Measurements from ENCODE around the gene ARMC10. TPM values are rescaled to one million over a fixed set of nuclear protein-coding genes. Genes with fewer than 3 reads are reported as not detected.
"Not testable (repeated sequence)": the region's sequence is repeated elsewhere in the genome, so short reads cannot be mapped to it uniquely, and the experiment has no call there.

ARMC10 gene
- total RNA-seq, 2 experiments from 2014 or later = 49.7 to 53.3 TPM

DNA sequence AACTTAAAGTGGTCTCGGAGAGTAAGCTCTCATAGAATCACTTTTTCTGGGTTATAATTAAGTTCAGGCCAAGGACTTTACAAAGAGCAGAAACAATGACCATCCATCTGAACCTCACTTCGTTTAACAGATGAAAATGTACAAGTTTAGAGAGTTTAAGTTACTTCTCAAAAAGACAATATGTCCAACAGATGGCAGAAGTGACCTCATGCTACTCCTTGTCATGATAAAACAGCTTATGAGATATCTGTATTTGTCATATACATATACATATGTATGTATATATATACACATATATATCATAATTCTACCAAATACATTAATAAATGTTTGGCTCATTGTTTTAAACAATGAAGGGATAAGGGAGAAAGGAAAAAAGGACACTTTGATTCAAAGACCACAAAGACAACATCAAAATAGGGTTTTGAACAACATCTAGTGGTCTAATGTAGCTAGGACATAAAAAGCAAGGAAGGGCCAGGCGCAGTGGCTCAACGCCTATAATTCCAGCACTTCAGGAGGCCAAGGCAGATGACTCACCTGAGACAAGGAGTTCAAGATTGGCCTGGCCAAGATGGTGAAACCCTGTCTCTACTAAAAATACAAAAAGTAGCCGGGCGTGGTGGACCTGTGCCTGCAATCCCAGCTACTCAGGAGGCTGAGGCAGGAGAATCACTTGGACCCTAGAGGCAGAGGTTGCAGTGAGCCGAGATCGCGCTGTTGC is 56.1 kb downstream of the ARMC10 start:
- intact Hi-C loops (cut with micrococcal nuclease) = no loop called here
- Mint-ChIP-seq H3K4me1 (ENCODE audit: low read depth) (no peaks in the 10 kb centered on the region), H3K27me3 (no peaks in the 10 kb centered on the region), H3K27ac (no peak overlapping the region), H3K36me3 (peaks cover 20% of the 10 kb centered on the region), H3K9me3 (no peaks in the 10 kb centered on the region), H3K4me3 (no peak overlapping the region)
- CTCF ChIA-PET = interaction anchor here (0.6 kb wide), 1 partner anchor 46 kb away, joined by 4 read pairs; no protein-coding TSS in a partner anchor
- POLR2A ChIA-PET = no interaction called here
- DNase-seq = no peak

DNA sequence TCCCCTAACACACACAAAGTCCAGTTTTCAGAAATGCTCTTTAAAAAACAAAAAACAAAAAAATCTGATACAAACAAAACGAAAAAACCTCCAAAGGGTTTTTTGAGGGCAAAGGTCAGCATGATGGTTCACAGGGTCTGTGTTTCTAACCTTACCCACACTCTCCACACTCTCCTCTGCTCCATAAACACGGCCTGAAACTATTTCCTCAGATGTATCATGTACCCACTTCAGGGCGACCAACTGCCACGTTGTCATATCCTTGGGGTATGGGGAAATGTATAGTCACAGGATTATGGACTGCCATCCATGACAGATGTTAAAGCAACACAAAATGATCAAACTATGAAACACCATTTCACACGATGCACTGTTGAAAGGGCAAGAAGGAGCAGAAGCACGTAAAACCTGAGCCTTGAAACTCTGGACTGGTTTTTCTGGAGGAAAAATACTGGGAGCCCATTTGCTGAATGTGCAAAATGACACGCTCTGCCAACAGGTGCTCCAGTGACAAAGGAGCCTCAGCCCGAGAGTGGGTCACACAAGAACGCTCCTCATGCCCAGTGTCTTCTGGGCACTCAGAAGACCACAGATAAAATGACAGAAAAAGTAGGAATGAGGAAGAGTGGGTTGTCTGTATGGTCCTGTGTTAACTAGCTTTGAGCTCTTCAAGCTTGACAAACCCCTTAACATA is 58.2 kb downstream of the ARMC10 start:
- H3K4me1 Mint-ChIP-seq (ENCODE audit: low read depth) = no peaks in the 10 kb centered on the region
- H3K27ac Mint-ChIP-seq = no peak overlapping the region
- no peaks in the 10 kb centered on the region for H3K27me3 Mint-ChIP-seq
- ChIA-PET CTCF (no interaction called here), POLR2A (no interaction called here)
- DNase-seq = no peak
- no peaks in the 10 kb centered on the region for H3K9me3 Mint-ChIP-seq
- intact Hi-C loops (cut with micrococcal nuclease) = no loop called here
- H3K36me3 Mint-ChIP-seq = peaks cover 5% of the 10 kb centered on the region
- H3K4me3 Mint-ChIP-seq = no peak overlapping the region

DNA sequence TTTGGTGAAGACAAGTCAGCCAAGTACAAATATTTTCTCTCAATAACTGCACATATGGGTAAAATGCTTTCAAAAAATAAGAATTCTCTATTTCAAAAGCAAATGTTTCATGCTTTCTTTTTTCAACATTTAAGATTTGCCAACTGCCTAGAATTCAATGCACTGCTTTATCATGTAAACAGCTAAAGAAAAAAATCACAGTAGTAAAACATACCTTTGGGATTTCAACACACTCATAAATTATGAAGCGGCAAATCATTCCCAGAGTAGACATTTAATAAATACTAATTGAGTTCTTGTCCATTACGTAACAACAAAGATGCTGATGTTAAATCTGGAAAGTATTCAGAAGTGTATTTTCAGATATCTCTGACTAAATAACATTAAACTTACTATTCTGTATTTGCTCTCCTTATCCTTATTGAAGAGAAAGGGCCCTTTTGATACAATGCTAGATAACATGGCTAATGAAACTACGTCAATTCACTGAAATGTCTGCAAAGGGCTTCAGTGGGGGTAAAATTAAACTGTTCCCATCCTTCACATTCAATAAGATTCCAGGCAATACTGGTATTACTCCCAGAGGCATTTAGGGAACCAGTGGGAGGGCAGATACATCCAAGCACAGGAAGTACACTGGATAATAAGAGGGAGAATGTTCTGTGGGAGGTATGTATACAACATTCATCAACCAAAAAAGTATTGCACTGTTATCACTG is 60.1 kb downstream of the ARMC10 start:
- intact Hi-C loops (cut with micrococcal nuclease) = no loop called here
- Mint-ChIP-seq H3K9me3 (no peaks in the 10 kb centered on the region), H3K27me3 (no peaks in the 10 kb centered on the region), H3K36me3 (no peaks in the 10 kb centered on the region), H3K27ac (no peak overlapping the region), H3K4me3 (no peak overlapping the region), H3K4me1 (ENCODE audit: low read depth) (no peaks in the 10 kb centered on the region)
- POLR2A ChIA-PET = no interaction called here
- no peak for DNase-seq
- CTCF ChIA-PET = no interaction called here

DNA sequence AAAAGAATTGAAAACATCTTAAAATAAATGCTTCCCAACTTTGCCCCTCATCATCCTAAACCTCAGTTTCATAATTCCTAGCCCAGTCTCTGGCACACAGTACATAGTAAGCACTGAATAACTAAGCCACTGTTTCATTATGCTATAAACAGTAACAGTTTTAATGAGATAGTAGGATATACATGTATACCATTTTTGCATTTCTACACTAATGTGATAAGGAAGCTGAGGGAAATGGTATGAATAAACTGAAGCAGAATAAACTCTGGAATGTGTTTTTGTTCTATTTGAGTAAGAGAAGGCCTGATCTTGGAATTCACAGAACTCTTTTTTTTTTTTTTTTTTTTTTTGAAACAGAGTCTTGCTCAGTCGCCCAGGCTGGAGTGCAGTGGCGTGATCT is 65.1 kb downstream of the ARMC10 start:
- ChIA-PET CTCF (no interaction called here), POLR2A (interaction anchor here (1.2 kb wide), 1 partner anchor 9 kb away, joined by 4 read pairs; the partner anchor contains the start of gene NAPEPLD)
- peaks cover 17% of the 10 kb centered on the region for H3K4me1 Mint-ChIP-seq (ENCODE audit: low read depth)
- intact Hi-C loops (cut with micrococcal nuclease) = loop anchor here (10.0 kb wide), 1 partner anchor 135 kb away; no protein-coding TSS in a partner anchor
- H3K4me3 Mint-ChIP-seq = no peak overlapping the region
- H3K27me3 Mint-ChIP-seq = no peaks in the 10 kb centered on the region
- H3K36me3 Mint-ChIP-seq = peaks cover 8% of the 10 kb centered on the region
- H3K9me3 Mint-ChIP-seq = no peaks in the 10 kb centered on the region
- no peak overlapping the region for H3K27ac Mint-ChIP-seq
- no peak for DNase-seq

- intact Hi-C loops (cut with micrococcal nuclease) = loop anchor here (10.0 kb wide), 1 partner anchor 134 kb away; no protein-coding TSS in a partner anchor
- peaks cover 20% of the 10 kb centered on the region for H3K4me1 Mint-ChIP-seq (ENCODE audit: low read depth)
- H3K27ac Mint-ChIP-seq = no peak overlapping the region
- H3K4me3 Mint-ChIP-seq = no peak overlapping the region
- DNase-seq = no peak
- H3K27me3 Mint-ChIP-seq = no peaks in the 10 kb centered on the region
- no peaks in the 10 kb centered on the region for H3K9me3 Mint-ChIP-seq
- ChIA-PET POLR2A (interaction anchor here (1.2 kb wide), 1 partner anchor 8 kb away, joined by 4 read pairs; the partner anchor contains the start of gene NAPEPLD), CTCF (no interaction called here)
- H3K36me3 Mint-ChIP-seq = peaks cover 10% of the 10 kb centered on the region
Measured at GRCh38 chr7:103140685-103141084, 65.7 kb downstream of the ARMC10 start.

DNA sequence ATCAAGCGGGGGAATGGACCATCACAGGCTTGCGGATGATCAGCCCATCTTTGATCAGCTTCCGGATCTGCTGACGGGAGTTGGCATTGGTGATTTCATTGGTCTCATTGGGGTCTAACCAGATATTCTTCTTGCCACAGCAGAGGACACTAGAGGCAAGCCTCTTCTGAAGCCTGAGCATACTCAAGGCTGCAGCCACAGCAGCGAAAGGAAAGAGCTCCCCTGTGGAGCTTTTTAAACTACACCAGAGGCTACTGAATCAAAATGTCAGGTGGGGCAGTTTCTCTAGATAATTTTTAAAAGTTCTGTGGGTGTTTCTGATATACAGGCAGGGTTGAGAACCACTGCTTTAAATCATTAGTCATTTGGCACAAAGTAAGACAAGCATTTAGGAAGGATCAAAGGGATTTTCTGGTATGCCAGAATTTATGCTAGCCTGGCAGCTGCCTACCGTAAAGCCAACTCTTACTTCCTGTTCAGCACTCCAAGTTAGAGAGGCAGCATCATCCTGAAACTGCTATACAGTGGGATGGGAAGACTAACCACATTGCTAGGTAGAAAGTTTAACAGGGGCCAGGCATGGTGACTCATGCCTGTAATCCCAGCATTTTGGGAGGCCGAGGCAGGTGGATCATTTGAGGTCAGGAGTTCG is 66.9 kb downstream of the ARMC10 start:
- POLR2A ChIA-PET = no interaction called here
- no peak overlapping the region for H3K4me3 Mint-ChIP-seq
- intact Hi-C loops (cut with micrococcal nuclease) = loop anchor here (10.0 kb wide), 1 partner anchor 133 kb away; no protein-coding TSS in a partner anchor
- H3K9me3 Mint-ChIP-seq = no peaks in the 10 kb centered on the region
- peak; percentile 25 for DNase-seq
- CTCF ChIA-PET = no interaction called here
- peaks cover 10% of the 10 kb centered on the region for H3K36me3 Mint-ChIP-seq
- H3K27ac Mint-ChIP-seq = no peak overlapping the region
- H3K4me1 Mint-ChIP-seq (ENCODE audit: low read depth) = peaks cover 24% of the 10 kb centered on the region
- no peaks in the 10 kb centered on the region for H3K27me3 Mint-ChIP-seq

- intact Hi-C loops (cut with micrococcal nuclease) = loop anchor here (10.0 kb wide), 1 partner anchor 132 kb away; no protein-coding TSS in a partner anchor
- H3K9me3 Mint-ChIP-seq = no peaks in the 10 kb centered on the region
- H3K27me3 Mint-ChIP-seq = no peaks in the 10 kb centered on the region
- H3K36me3 Mint-ChIP-seq = peaks cover 10% of the 10 kb centered on the region
- H3K27ac Mint-ChIP-seq = no peak overlapping the region
- no peak for DNase-seq
- ChIA-PET CTCF (interaction anchor here (0.7 kb wide), 1 partner anchor 54 kb away, joined by 3 read pairs; no protein-coding TSS in a partner anchor), POLR2A (no interaction called here)
- H3K4me1 Mint-ChIP-seq (ENCODE audit: low read depth) = peaks cover 31% of the 10 kb centered on the region
- H3K4me3 Mint-ChIP-seq = no peak overlapping the region
Measured at GRCh38 chr7:103142494-103142893, 67.6 kb downstream of the ARMC10 start.

DNA sequence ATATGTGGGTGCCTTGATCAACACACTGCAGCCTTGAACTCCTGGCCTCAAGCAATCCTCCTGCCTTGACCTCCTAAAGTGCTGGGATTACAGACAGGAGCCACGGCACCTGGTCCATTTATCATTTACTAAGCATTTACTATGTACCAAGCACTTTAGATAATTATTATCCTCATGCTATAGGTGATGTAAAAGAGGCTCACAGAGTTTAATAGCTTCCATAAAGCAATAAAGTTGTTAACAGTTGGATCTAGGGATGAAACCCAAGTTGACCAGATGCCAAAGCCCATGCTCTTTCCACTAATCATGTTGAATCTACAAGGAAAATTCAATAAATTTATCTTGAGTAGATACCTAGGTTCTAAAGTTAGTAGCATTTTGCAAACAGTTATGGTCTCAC is 68.9 kb downstream of the ARMC10 start:
- no peaks in the 10 kb centered on the region for H3K27me3 Mint-ChIP-seq
- no peaks in the 10 kb centered on the region for H3K9me3 Mint-ChIP-seq
- peaks cover 10% of the 10 kb centered on the region for H3K36me3 Mint-ChIP-seq
- peaks cover 37% of the 10 kb centered on the region for H3K4me1 Mint-ChIP-seq (ENCODE audit: low read depth)
- no peak overlapping the region for H3K4me3 Mint-ChIP-seq
- intact Hi-C loops (cut with micrococcal nuclease) = loop anchor here (10.0 kb wide), 1 partner anchor 131 kb away; no protein-coding TSS in a partner anchor
- DNase-seq = no peak
- ChIA-PET CTCF (no interaction called here), POLR2A (no interaction called here)
- H3K27ac Mint-ChIP-seq = no peak overlapping the region

GRCh38 chr7:103144754-103145153 is 69.8 kb downstream of the ARMC10 start:
- POLR2A ChIA-PET, CTCF ChIA-PET: not testable (repeated sequence)
- intact Hi-C loops (cut with micrococcal nuclease) = loop anchor here (10.0 kb wide), 1 partner anchor 130 kb away; no protein-coding TSS in a partner anchor

DNA sequence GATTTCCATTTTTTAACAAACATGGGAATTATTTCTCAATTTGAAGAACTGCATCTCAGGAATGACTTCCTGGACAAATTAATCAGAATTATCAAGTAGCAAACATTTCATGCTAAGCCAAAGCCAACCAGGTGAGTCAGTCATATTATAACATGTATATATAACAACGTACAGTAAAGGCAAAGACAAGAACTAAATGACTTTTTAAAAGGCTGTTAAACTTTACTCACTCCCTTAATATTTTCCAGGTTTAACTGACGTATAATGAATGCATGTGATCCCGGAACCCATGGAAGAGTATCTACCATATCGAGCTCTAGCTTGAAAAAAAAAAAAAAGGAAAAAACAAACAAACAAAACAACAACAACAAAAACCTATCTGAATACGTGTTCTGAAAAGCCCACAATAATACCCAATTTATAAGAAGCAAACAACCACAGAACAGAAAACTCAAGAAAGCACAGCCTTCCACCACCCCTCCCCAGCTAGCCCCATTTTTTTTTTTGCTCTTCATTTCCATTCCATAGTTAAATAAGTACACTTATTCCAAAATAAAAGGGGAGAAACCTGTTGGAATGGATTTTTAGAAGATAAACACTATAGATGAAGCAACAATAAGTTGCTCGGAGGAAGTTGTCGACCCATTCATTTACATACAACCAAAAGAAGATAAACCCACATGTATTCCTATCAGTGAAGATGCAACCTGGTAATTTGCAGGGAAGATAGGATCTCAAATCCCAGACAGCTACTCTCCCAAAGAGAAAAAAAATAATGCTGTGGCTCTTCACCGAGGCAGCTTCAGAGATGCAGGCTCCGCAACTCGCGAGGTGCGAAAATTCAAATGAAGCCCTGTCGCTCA is 73.4 kb downstream of the ARMC10 start:
- intact Hi-C loops (cut with micrococcal nuclease) = loop anchor here (2.0 to 10.0 kb wide), 2 partner anchors 126 to 200 kb away; no protein-coding TSS in a partner anchor
- CTCF ChIA-PET = interaction anchor here (0.6 to 1.3 kb wide), 2 partner anchors 24 to 72 kb away, joined by 4 to 5 read pairs; no protein-coding TSS in a partner anchor
- DNase-seq = no peak
- peak overlapping the region; percentile 92 for H3K27ac Mint-ChIP-seq
- POLR2A ChIA-PET = interaction anchor here (0.7 to 1.2 kb wide), 3 partner anchors 8 to 400 kb away, joined by 3 to 4 read pairs (median 3); partner anchors contain the start of gene FAM185A
- H3K9me3 Mint-ChIP-seq = no peaks in the 10 kb centered on the region
- peaks cover 5% of the 10 kb centered on the region for H3K36me3 Mint-ChIP-seq
- H3K4me3 Mint-ChIP-seq = peak overlapping the region; percentile 91
- H3K4me1 Mint-ChIP-seq (ENCODE audit: low read depth) = peaks cover 34% of the 10 kb centered on the region
- H3K27me3 Mint-ChIP-seq = no peaks in the 10 kb centered on the region

More at GRCh38 chr7:103144754-103145153, 69.8 kb downstream of the ARMC10 start:
- Mint-ChIP-seq H3K36me3 (peaks cover 13% of the 10 kb centered on the region), H3K4me1 (ENCODE audit: low read depth) (peaks cover 40% of the 10 kb centered on the region)
- DNase-seq, H3K27me3 Mint-ChIP-seq, H3K27ac Mint-ChIP-seq, H3K9me3 Mint-ChIP-seq, H3K4me3 Mint-ChIP-seq: not testable (repeated sequence)
